GM21367 (cell line): ENCODE results near the gene MC2R.
"Not testable (repeated sequence)": the region's sequence is repeated elsewhere in the genome, so short reads cannot be mapped to it uniquely, and the experiment has no call there.

Experiments used
- ATAC-seq: cut with Tn5 transposase; IDR thresholded peaks from one replicate; pipeline ENCODE4 v1.9.1; 2021; ENCODE audit not compliant: unreplicated experiment

The MC2R gene

GRCh38 chr18:13894531-13894930 is 20.8 kb downstream of the MC2R start:
- ATAC-seq = no peak

GRCh38 chr18:13893418-13893760 is 21.9 kb downstream of the MC2R start:
- ATAC-seq = peak; percentile 99

DNA sequence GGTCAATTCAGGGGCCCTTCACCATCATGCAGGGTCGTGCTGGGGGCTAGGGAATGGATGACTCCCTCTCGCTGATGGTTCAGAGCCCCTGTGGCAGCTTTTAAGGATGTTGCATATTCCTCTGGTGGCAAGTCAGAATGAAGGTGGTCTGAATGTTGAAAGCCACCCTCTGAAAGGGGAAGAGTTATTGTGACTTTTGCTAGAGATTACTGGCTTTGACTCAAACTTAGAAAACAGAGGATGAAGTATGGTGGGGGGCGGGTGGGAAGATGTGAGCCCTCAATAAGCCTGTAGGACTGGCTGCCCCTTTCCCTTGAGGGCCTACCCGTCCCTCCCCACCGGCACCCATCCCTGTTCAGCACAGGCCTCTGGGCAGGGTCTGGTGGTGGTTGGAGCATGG is 23.2 kb downstream of the MC2R start:
- no peak for ATAC-seq

DNA sequence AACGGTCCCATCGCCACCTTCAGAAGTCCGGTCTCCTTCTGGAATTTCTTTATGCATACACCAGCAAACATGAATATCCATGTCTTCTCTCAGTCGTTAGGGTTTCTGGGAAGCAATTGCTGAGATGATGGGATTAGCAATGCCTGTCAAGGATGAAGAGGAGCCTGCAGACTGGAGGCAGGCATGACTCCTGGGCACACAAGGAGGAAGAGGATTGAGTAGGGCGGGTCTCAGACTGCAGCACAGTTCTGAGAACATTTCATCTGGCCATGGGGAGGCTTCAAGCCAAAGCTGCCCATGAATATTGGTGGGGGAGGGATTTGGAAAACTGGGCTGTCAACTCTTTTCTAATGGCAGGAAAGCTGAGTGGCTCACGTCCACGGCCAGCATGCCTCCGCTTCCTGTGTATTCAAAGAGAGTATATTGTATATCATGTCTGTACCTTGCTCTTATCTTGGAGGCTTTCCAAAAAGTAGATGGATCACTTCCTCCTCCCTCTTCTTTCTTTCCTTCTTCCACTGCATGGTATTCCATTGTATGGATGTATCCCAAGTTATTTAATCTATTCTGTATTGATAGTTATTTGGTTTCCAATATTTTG is 24.5 kb downstream of the MC2R start:
- ATAC-seq = no peak

DNA sequence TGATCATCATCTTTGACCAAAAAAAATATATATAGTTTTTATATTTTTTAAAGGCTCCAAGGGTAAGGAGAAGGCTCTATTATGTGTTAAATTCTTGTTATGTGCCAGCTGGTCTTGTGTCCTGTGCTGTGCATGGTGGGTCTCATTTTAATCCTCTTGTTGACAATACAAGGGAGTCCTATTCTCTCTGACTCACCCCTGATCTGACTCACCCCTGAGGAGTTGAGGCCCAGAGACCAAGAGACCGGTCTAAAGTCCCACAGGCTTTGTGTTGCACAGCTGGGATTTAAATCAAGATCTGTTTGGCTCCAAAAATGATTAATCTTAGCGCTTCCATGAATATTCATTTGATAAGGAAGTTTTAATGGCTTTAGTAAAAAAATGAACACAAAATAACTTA is 25.7 kb downstream of the MC2R start:
- no peak for ATAC-seq

DNA sequence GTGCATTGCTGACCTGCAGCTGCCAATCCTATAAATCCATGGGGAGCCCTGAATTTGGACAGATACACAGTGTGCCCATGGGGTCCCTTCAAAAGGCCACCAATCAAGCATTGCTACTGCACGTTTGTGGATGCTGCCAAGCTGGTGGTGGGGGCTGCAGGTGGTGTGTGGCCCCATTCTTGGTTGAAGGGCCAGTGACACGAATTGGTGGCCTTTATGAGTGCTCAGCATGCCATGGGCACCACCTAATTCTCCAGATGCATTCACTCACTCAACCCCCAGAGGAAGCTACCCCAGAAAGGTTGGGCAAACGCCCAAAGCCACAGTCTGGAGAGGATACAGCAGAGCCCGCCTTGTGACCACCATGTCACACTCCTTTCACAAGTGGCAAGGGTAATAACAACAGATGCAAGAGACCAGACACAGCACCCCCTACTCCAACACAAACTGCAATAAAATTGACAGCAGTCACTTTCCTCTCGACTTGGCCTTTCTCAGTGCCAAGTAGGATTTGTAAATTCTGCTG is 27.1 kb downstream of the MC2R start:
- ATAC-seq = no peak

DNA sequence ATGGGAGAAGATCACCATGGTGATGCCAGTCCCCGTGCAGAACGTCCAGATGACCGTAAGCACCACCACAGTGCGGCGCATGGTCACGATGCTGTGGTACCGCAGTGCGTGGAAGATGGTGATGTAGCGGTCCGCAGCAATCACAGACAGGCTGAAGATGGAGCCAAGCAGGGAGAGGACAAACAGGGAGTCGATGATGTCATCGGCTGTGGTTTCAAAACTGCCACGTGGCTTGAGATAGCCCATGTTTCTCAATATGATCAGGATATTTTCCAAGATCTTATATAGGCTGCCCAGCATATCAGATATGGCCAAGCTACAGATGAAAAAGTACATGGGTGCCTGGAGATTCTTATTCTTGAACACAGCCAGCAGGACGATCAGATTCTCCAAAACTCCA is 30.3 kb downstream of the MC2R start:
- no peak for ATAC-seq

DNA sequence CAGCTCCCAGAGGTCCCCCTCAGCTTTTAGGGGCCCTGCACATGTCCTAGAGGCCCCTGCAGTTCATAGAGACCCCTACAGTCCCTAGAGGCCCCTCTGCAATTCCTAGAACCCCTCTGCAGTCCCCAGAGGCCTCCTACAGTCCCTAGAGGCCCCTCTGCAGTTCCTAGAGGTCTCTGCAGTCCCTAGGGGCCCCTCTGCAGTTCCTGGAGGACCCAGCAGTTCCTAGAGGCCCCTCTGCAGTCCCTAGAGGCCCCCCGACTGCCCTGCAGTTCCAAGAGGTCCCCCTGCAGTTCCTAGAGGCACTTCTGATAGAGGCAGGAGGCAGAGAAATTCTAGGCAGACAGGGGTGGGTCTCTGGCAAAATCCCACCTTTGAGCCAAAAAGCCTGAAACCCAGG is 35.4 kb downstream of the MC2R start:
- ATAC-seq = no peak

DNA sequence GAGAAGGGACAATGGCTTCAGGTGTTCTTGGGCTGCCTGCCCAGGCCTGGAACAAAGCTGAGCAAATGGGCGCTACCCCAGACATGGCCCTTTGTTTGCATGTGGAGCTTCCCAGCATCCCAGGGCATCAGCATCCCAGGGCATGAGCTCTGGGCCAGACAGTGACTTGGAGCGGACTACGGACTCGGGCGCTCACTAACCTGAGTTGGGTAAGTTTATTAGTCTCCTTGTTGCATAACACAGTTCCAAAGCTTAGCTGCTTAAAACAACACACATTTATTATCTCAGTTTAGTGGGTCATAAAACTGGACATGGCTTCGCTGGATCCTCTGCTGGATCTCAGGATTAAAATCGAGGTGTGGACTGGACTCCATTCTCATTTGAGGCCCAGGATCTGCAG is 35.8 kb downstream of the MC2R start:
- ATAC-seq = no peak

DNA sequence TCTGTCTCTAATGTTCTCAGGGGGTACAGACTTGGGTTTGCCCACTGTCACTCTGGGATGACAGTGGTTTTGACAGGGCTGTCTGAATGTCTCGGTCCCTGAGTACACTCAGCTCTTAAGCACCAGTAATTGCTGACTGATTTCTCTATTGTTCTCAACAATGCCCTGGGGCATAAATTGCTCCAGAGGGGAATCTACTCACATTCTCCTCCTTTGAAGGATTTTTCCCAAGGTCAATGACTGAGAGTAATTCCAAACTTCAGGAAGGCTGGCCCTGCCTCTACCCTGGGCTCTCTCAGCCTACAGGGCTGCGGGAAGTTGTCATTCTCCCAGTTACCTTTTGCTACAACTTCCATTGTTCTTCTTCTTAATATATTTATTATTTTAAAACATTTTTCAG is 36.5 kb downstream of the MC2R start:
- ATAC-seq = no peak

DNA sequence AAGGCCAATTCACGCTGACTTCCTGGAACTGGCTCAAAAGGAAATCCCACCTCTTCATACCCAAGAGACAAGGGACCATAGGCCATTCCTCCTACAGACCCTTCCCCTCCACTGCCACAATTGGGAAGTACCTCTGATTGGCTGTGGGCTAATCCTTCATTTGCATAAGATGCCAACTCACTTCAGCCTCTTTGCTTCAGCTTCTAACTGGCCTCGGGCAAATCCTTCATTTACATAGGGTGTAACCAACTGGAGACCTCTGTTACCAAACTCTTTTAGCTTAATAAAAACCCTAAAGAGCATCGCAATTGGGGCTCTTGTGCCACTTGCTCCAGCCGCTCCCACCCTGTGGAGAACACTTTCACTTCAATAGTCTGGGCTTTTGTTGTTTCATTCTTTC is 38.2 kb downstream of the MC2R start:
- no peak for ATAC-seq

GRCh38 chr18:13874558-13874957 is 40.8 kb downstream of the MC2R start:
- ATAC-seq = no peak

GRCh38 chr18:13872932-13873331 is 42.4 kb downstream of the MC2R start:
- ATAC-seq = no peak

- no peak for ATAC-seq
Observed at GRCh38 chr18:13872373-13872772, 43.0 kb downstream of the MC2R start.

GRCh38 chr18:13871701-13872100 is 43.6 kb downstream of the MC2R start:
- no peak for ATAC-seq

GRCh38 chr18:13868501-13869271 is 46.6 kb downstream of the MC2R start:
- no peak for ATAC-seq

- ATAC-seq = not testable (repeated sequence)
Observed at GRCh38 chr18:13862898-13863297, 52.4 kb downstream of the MC2R start.

GRCh38 chr18:13849791-13850190 is 65.5 kb downstream of the MC2R start:
- no peak for ATAC-seq

- no peak for ATAC-seq
Observed at GRCh38 chr18:13836559-13836958, 78.8 kb downstream of the MC2R start.

DNA sequence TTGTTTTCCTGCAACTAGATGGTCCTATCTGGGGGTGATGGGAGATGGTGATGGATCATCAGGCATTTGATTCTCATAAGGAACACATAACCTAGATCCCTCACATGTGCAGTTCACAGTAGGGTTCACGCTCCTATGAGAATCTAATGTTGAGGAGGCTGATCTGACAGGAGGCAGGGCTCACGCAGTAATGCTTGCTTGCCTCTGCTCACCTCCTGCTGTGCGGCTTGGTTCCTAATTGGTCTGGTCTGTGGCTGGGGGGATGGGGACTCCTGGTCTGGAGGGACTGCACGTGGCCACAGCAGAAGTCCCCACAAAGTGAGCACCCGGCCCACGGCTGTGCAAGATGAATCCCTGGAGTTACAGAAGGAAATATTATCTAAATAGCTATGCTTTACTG is 80.1 kb downstream of the MC2R start:
- ATAC-seq = no peak

- ATAC-seq = no peak
Observed at GRCh38 chr18:13834496-13835015, 80.8 kb downstream of the MC2R start.
